Transverse colon (tissue), 4 donors: ENCODE results near the gene POU2F1. TPM values are rescaled to one million over a fixed set of nuclear protein-coding genes. Genes with fewer than 3 reads are reported as not detected.

Experiments
- DNase-seq: peaks from one replicate; pipeline ENCODE4 v3.0.0-alpha.2; 2019
- H3K27ac ChIP-seq, 4 donors: fragments of 200-600 bp; sonication (generic); 2 replicates each; pipeline ENCODE4 v1.5.1; 2016 to 2018; ENCODE audit warnings: inconsistent platforms in 4 of 4
- H3K27me3 ChIP-seq: fragments of 200-600 bp; sonication (generic); 2 replicates; pipeline ENCODE4 v1.5.1; 2017; ENCODE audit warnings: inconsistent platforms
- H3K36me3 ChIP-seq, 4 donors: fragments of 200-600 bp; sonication (generic); 2 replicates each; pipeline ENCODE4 v1.5.1; 2017 to 2019; ENCODE audit warnings: inconsistent platforms in 4 of 4
- H3K4me1 ChIP-seq, 4 donors: fragments of 200-600 bp; sonication (generic); 2 replicates each; pipeline ENCODE4 v1.5.1; 2017 to 2020; ENCODE audit warnings: inconsistent platforms in 4 of 4
- H3K4me3 ChIP-seq, 4 donors: fragments of 200-600 bp; sonication (generic); 1 replicate in 1 of 4; 2 replicates in 3 of 4; pipeline versions ENCODE4 v1.5.1 to v1.6.1; 2017 to 2019; ENCODE audit warnings: inconsistent platforms in 4 of 4
- H3K9me3 ChIP-seq, 2 donors: fragments of 200-600 bp; sonication (generic); 2 replicates each; pipeline ENCODE4 v1.5.1; 2017 to 2019; ENCODE audit warnings: inconsistent platforms in 2 of 2
- EP300 ChIP-seq: sonication (generic); formaldehyde crosslinking; IDR thresholded peaks from one replicate; pipeline ENCODE4 v1.6.1; 2017; ENCODE audit warnings: antibody characterized with exemption, low read depth
- POLR2A ChIP-seq: fragments of 450-650 bp; IDR thresholded peaks from one replicate; pipeline ENCODE4 v1.6.1; 2016; ENCODE audit warnings: antibody characterized with exemption, mild to moderate bottlenecking, moderate library complexity
- POLR2AphosphoS5 ChIP-seq, 3 donors: sonication (generic); formaldehyde crosslinking; IDR thresholded peaks; one replicate each; pipeline ENCODE4 v1.6.1; 2016; ENCODE audit warnings: antibody characterized with exemption in 3 of 3
- WGBS, 2 donors: methylation state at CpG; one replicate each; pipeline ENCODE4 v1.1.5; 2018; ENCODE audit warnings: low coverage in 1 of 2; 5-methylcytosine and 5-hydroxymethylcytosine counted together
- in situ Hi-C, 4 donors: fragments of 200-750 bp; cut with MboI; loops; one replicate each; pipeline versions ENCODE4 v1.15.0 to v1.15.1; 2017; ENCODE audit warnings: low sequenced_read_pairs in 3 of 4, low pct_ligation_motif_present in 1 of 4, low pct_unique_long_range_greater_than_20kb in 1 of 4
- intact Hi-C: fragments of 100-400 bp; cut with DNase I; formaldehyde crosslinking; loops from one replicate; pipeline ENCODE4 v1.15.1; 2023; ENCODE audit warnings: low total_unique reads
- total RNA-seq, 4 donors: library from RNA; depleted of rRNA; stranded (reverse); fragments of >200 nt; gene quantifications; one replicate each; pipeline ENCODE4 v1.1.0, GENCODE V29; 2016
- TF ChIP-seq, protein P1 (sequence below), 5 experiments: fragments of 200-600 bp in 3 of 5; fragments of 450-650 bp in 2 of 5; sonication (generic) in 3 of 5; IDR thresholded peaks; 1 replicate in 2 of 5; 2 replicates in 3 of 5; pipeline ENCODE4 v1.5.1; 2016 to 2017; ENCODE audit warnings: antibody characterized with exemption in 5 of 5, inconsistent platforms in 3 of 5, mild to moderate bottlenecking in 2 of 5, moderate library complexity in 1 of 5

POU2F1 gene
- total RNA-seq, 4 donors from 2014 or later, result 6.6 to 31.8 (median 19.0) TPM

DNA sequence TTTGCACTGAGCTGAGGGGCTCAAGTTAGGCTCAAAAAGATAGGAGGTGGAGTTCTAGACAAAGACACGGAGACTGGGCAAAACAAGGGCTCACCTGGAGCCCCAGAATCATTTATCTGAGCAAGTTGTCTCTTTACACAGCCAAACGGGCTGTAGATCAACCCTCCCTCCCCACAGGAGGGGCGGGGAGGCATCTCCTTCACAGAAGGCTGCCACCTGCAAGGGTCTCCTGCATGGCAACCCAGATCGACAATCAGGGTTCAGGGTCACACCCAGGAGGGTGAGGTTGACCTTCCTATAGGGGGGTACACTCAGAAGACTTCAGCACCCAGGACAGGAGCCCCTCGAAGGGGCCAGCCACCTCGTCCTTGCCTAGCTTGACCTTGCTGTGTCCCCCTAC is 213.6 kb downstream of the POU2F1 start:
- in situ Hi-C loops, result loop anchor here in 2 of 4 donors (25.0 kb wide), 3 partner anchors 172 to 547 kb away; partner anchors contain the start of gene TADA1 (in 1 of the 2)
- H3K27ac ChIP-seq, result no peak overlapping the region
- peaks cover 0 to 5% (median 3%) of the 10 kb centered on the region in 4 donors for H3K4me1 ChIP-seq
- H3K36me3 ChIP-seq, result no peaks in the 10 kb centered on the region
- TF ChIP-seq POLR2AphosphoS5 (IDR thresholded peaks at IDR 0.05) (no peak), EP300 (no peak), POLR2A (no peak)
- TF ChIP-seq, protein P1, sequence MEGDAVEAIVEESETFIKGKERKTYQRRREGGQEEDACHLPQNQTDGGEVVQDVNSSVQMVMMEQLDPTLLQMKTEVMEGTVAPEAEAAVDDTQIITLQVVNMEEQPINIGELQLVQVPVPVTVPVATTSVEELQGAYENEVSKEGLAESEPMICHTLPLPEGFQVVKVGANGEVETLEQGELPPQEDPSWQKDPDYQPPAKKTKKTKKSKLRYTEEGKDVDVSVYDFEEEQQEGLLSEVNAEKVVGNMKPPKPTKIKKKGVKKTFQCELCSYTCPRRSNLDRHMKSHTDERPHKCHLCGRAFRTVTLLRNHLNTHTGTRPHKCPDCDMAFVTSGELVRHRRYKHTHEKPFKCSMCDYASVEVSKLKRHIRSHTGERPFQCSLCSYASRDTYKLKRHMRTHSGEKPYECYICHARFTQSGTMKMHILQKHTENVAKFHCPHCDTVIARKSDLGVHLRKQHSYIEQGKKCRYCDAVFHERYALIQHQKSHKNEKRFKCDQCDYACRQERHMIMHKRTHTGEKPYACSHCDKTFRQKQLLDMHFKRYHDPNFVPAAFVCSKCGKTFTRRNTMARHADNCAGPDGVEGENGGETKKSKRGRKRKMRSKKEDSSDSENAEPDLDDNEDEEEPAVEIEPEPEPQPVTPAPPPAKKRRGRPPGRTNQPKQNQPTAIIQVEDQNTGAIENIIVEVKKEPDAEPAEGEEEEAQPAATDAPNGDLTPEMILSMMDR (IDR thresholded peaks at IDR 0.05), result no peak
- 90% methylated on average over 6 of the region's 6 CpGs; no CpG with 5 or more reads in 1 of the 2 donors for WGBS, 2 donors
- intact Hi-C loops, result no loop called here
- H3K4me3 ChIP-seq, result no peak overlapping the region
- no peaks in the 10 kb centered on the region for H3K9me3 ChIP-seq
- H3K27me3 ChIP-seq, result peaks cover 8% of the 10 kb centered on the region
- no peak for DNase-seq

DNA sequence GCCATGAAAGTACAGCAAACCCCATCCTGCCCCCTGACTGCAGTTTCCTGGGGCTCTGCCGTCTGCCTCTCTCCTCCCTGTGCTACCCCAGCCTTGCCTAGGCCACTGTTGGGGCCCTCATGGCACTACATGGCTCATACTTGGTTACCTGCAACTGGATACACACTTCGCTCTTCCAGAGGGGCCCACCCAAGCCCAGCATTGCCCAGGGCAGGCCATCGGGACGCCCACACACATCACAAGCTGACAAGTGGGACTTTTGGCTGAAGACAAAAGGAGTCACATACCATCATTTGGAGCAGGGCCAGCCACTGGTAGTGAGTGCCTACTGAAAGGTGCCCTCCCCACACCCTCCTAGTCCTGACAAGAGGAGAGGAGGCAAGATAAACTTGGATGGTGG is 214.8 kb downstream of the POU2F1 start:
- in situ Hi-C loops, result loop anchor here in 2 of 4 donors (25.0 kb wide), 3 partner anchors 173 to 548 kb away; partner anchors contain the start of gene TADA1 (in 1 of the 2)
- H3K9me3 ChIP-seq, result no peaks in the 10 kb centered on the region
- TF ChIP-seq, protein P1 (IDR thresholded peaks at IDR 0.05), result no peak
- TF ChIP-seq POLR2AphosphoS5 (IDR thresholded peaks at IDR 0.05) (no peak), EP300 (no peak), POLR2A (no peak)
- H3K36me3 ChIP-seq, result no peaks in the 10 kb centered on the region
- H3K27me3 ChIP-seq, result peaks cover 9% of the 10 kb centered on the region
- intact Hi-C loops, result no loop called here
- 96% methylated on average over 4 of the region's 4 CpGs; no CpG with 5 or more reads in 1 of the 2 donors for WGBS, 2 donors
- no peak for DNase-seq
- peaks cover 0 to 10% (median 5%) of the 10 kb centered on the region in 4 donors for H3K4me1 ChIP-seq
- no peak overlapping the region for H3K27ac ChIP-seq
- no peak overlapping the region for H3K4me3 ChIP-seq

DNA sequence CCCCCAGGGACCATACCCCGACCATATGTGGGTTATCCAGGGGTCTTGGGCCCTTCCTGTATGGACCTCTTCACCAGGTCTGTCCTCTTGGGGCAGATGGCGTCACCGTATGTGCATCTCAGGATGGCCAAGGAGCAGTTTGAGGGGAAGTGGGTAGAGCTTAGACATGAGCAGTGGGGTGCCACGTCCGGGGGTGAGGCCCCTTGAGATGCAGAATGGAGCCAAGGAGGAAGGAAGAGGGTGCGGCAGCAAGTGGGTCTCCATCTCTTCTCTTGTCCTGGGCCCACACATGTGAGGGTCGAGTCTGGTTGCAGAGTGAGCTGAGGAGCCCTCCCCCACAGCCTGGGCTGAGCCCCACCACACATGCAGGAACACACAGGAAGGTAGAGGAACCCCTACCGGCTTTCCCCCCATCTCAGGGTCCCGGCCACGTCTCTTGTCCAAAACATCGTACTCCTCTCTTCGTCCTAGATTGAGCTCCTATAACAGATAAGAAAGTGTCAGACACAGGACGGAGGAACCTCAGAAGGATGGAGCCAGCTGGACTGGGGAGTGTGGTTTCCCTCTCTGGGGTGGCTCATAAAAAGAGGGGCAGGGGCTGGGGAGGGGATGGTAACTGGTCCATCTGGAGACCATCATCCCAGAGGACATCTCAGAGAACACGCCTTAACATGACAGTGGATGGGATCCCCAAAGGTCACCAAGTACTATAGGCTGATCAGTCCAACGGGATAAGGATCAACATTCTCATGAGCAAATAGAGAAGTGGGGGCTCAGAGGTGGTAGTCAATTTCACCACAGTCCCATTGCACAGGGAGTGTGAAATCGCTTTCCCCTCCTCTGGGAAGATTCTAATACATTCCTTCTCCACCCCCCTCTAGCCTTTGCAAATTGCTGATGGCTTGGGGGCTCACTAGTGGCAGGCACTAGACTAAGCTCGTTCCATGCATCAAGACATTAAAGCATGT is 217.8 kb downstream of the POU2F1 start:
- Histone ChIP-seq H3K27me3 (peaks cover 9% of the 10 kb centered on the region), H3K9me3 (no peaks in the 10 kb centered on the region), H3K4me1 (peaks cover 0 to 19% (median 11%) of the 10 kb centered on the region in 4 donors), H3K36me3 (no peaks in the 10 kb centered on the region), H3K4me3 (no peak overlapping the region), H3K27ac (no peak overlapping the region)
- intact Hi-C loops, result no loop called here
- in situ Hi-C loops, result loop anchor here in 2 of 4 donors (25.0 kb wide), 3 partner anchors 176 to 551 kb away; partner anchors contain the start of gene TADA1 (in 1 of the 2)
- DNase-seq, result no peak
- TF ChIP-seq POLR2A (no peak), POLR2AphosphoS5 (IDR thresholded peaks at IDR 0.05) (no peak), EP300 (no peak)
- WGBS, 2 donors, result 67 to 72% methylated on average over 4 to 17 of the region's 17 CpGs

DNA sequence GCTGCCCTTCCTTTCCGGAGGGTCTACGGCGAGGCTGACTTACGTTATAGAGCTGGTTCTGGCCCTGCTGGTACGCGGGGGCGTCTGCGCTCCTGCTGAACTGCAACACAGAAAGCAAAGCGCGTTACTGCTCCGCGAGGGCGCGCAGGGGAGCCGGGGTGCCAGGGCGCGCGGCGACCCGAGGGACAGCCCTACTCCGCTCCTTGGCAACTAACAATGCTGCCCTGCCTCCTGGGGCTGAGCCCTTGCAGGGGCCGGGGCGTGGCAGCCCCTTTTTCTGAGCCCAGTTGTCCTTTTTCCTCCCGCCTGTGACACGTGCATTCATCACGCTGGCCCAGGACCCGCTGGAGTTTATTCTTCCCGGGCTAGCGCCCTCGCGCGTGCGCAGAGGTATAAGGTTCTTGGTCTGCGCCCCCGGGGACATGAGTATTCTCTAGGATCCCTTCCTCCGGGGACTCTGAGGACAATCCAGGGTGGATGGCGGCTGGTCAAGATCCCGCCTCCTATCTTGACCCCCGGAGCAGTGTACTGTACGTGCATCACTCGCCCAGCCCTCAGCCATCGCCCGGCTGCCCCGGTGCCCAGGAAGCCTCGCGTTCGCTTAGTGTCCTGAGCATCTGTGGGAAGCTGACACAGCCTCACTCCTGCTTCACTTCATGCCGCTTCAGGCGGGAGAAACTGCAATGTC is 218.8 kb downstream of the POU2F1 start:
- 27 to 80% methylated on average over 2 to 40 of the region's 49 CpGs for WGBS, 2 donors
- peak overlapping the region in 3 of 4 donors; percentile 17 to 50 (median 30) for H3K4me3 ChIP-seq
- H3K9me3 ChIP-seq, result no peaks in the 10 kb centered on the region
- DNase-seq, result no peak
- peaks cover 9% of the 10 kb centered on the region for H3K27me3 ChIP-seq
- TF ChIP-seq EP300 (no peak), POLR2AphosphoS5 (IDR thresholded peaks at IDR 0.05) (no peak), POLR2A (no peak)
- TF ChIP-seq, protein P1 (IDR thresholded peaks at IDR 0.05), result no peak
- no peak overlapping the region for H3K27ac ChIP-seq
- intact Hi-C loops (no loop called here), in situ Hi-C loops (loop anchor here in 2 of 4 donors (25.0 kb wide), 3 partner anchors 177 to 552 kb away; partner anchors contain the start of gene TADA1 (in 1 of the 2))
- H3K36me3 ChIP-seq, result no peaks in the 10 kb centered on the region
- peaks cover 0 to 19% (median 11%) of the 10 kb centered on the region in 4 donors for H3K4me1 ChIP-seq
